ENCODE measurements around the gene LRRC3. TPM values are rescaled to one million over a fixed set of nuclear protein-coding genes. Genes with fewer than 3 reads are reported as not detected.
A peak's percentile ranks its signal among the peaks of the same experiment; 100 is the strongest.

Gene LRRC3
- total RNA-seq, 2 donors from 2014 or later, result 1.6 to 7.1 TPM

DNA sequence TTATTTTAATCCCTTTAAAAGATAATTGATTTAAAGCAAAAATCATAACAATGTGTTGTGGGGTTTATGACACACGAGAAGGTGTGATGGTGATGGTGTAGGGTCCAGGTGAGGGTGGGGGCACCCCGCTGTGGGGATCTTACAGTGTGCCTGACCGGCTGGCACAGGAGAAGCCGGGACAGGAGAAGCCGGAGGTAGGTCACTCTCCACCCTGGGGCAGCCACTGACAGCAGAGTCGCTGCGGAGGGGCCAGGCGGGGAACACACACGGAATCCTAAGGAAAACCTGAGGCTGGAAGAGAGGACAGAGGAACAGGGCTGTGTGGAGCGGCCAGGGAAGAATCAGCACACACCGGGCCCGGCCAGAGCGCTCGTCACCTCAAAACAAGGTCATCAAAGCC lies 4.3 kb upstream of the LRRC3 start:
- TF ChIP-seq POLR2AphosphoS5 (IDR thresholded peaks at IDR 0.05) (no peak), POLR2A (IDR thresholded peaks at IDR 0.05) (no peak)
- TF ChIP-seq, protein P1, sequence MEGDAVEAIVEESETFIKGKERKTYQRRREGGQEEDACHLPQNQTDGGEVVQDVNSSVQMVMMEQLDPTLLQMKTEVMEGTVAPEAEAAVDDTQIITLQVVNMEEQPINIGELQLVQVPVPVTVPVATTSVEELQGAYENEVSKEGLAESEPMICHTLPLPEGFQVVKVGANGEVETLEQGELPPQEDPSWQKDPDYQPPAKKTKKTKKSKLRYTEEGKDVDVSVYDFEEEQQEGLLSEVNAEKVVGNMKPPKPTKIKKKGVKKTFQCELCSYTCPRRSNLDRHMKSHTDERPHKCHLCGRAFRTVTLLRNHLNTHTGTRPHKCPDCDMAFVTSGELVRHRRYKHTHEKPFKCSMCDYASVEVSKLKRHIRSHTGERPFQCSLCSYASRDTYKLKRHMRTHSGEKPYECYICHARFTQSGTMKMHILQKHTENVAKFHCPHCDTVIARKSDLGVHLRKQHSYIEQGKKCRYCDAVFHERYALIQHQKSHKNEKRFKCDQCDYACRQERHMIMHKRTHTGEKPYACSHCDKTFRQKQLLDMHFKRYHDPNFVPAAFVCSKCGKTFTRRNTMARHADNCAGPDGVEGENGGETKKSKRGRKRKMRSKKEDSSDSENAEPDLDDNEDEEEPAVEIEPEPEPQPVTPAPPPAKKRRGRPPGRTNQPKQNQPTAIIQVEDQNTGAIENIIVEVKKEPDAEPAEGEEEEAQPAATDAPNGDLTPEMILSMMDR (IDR thresholded peaks at IDR 0.05), result no peak
- no peaks in the 10 kb centered on the region for H3K9me3 ChIP-seq
- no peak overlapping the region for H3K27ac ChIP-seq
- no peaks in the 10 kb centered on the region for H3K36me3 ChIP-seq
- no peak overlapping the region for H3K4me3 ChIP-seq
- no peak for DNase-seq (ENCODE audit: low spot score)
- H3K27me3 ChIP-seq (replicated peaks; ENCODE audit: insufficient read depth), result peaks cover 3% of the 10 kb centered on the region
- no peaks in the 10 kb centered on the region for H3K4me1 ChIP-seq (replicated peaks)
- intact Hi-C loops (cut with DNase I), result no loop called here
- 78% methylated on average over 14 of the region's 14 CpGs for WGBS

- no peaks in the 10 kb centered on the region for H3K36me3 ChIP-seq
- no peak for DNase-seq (ENCODE audit: low spot score)
- no peaks in the 10 kb centered on the region for H3K9me3 ChIP-seq
- intact Hi-C loops (cut with DNase I), result no loop called here
- no peak overlapping the region for H3K4me3 ChIP-seq
- H3K27ac ChIP-seq, result no peak overlapping the region
- TF ChIP-seq POLR2AphosphoS5 (IDR thresholded peaks at IDR 0.05) (no peak), POLR2A (IDR thresholded peaks at IDR 0.05) (no peak)
- TF ChIP-seq, protein P1 (IDR thresholded peaks at IDR 0.05), result no peak
- H3K27me3 ChIP-seq (replicated peaks; ENCODE audit: insufficient read depth), result peaks cover 3% of the 10 kb centered on the region
- no peaks in the 10 kb centered on the region for H3K4me1 ChIP-seq (replicated peaks)
- 95% methylated on average over 3 of the region's 3 CpGs for WGBS
Observed at GRCh38 chr21:44453120-44453519, 2.2 kb upstream of the LRRC3 start.

- no peak overlapping the region for H3K27ac ChIP-seq
- no peaks in the 10 kb centered on the region for H3K4me1 ChIP-seq (replicated peaks)
- H3K27me3 ChIP-seq (replicated peaks; ENCODE audit: insufficient read depth), result peaks cover 3% of the 10 kb centered on the region
- no peaks in the 10 kb centered on the region for H3K36me3 ChIP-seq
- 85% methylated on average over 5 of the region's 5 CpGs for WGBS
- intact Hi-C loops (cut with DNase I), result no loop called here
- H3K9me3 ChIP-seq, result no peaks in the 10 kb centered on the region
- TF ChIP-seq, protein P1 (IDR thresholded peaks at IDR 0.05), result no peak
- TF ChIP-seq POLR2AphosphoS5 (IDR thresholded peaks at IDR 0.05), result no peak
- TF ChIP-seq POLR2A (IDR thresholded peaks at IDR 0.05), result no peak
- DNase-seq (ENCODE audit: low spot score), result no peak
- no peak overlapping the region for H3K4me3 ChIP-seq
Observed at GRCh38 chr21:44454058-44454457, 1.3 kb upstream of the LRRC3 start.

DNA sequence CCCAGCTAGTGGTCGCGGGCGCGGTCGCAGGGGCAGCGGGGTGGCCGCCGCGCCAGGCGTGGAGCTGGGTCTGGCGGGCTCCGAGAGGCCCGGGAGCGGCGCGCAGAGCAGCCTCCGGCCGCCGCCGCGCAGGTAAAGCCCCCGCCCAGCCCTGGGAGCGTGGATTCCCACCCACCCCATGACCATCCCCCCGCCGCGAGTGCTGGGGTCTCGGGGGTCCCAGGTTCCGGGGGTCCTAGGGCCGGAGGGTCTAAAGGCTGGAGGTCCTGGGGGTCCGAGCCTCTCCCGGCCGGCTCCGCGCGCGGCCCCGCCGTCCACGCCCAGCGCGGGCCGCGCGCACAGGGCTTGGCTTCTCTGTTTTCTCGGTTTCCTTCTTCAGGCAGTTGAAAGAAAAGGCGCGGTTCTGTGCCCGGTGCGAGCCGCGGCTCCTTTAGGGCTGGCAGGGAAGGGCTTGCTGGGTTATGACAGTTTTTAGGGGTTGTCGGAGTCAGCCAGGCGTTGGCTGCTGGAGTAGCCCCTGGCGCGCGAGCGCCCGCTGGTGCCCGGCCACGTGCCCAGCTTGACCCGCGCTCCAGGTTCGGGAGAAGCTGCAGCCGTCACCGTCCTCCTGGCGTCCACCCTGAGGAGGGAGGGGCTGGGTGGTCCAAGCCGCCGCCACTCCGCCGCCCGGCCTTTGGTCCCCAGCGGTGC lies 359 bp downstream of the LRRC3 start:
- Histone ChIP-seq H3K9me3 (no peaks in the 10 kb centered on the region), H3K4me3 (peak overlapping the region; percentile 62 to 79), H3K27me3 (replicated peaks; ENCODE audit: insufficient read depth) (no peaks in the 10 kb centered on the region), H3K4me1 (replicated peaks) (no peaks in the 10 kb centered on the region), H3K27ac (peak overlapping the region in 1 of 2 donors; percentile 11), H3K36me3 (no peaks in the 10 kb centered on the region)
- no peak for TF ChIP-seq POLR2A (IDR thresholded peaks at IDR 0.05)
- TF ChIP-seq, protein P1 (IDR thresholded peaks at IDR 0.05), result peak in 1 of 4 experiments; percentile 12
- under 1% methylated on average over 32 of the region's 72 CpGs for WGBS
- DNase-seq (ENCODE audit: low spot score), result peak; percentile 25
- intact Hi-C loops (cut with DNase I), result no loop called here

Measured in prostate gland (tissue), 2 donors.